Keratinocyte (primary cell): Measurements from ENCODE around the gene PPARD.

Experiments
- CTCF ChIP-seq, 3 experiments: IDR thresholded peaks in 1 of 3; conservative IDR thresholded peaks in 1 of 3; optimal IDR thresholded peaks in 1 of 3; 2 replicates in 2 of 3; 3 replicates in 1 of 3; pipeline versions ENCODE3 to v1.5.1; 2011; ENCODE audit warnings: low read length in 3 of 3, mild to moderate bottlenecking in 3 of 3, moderate library complexity in 2 of 3, control low read depth in 1 of 3, inconsistent platforms in 1 of 3; ENCODE audit not compliant: insufficient read depth in 2 of 3; ENCODE audit errors: extremely low read depth in 1 of 3
- EZH2 ChIP-seq: IDR thresholded peaks from one replicate; pipeline ENCODE4 v1.6.1; 2012; ENCODE audit warnings: inconsistent platforms, mild to moderate bottlenecking, low read length, moderate library complexity

- TF ChIP-seq CTCF (optimal IDR thresholded peaks at IDR 0.05 in 1 of 3, IDR thresholded peaks at IDR 0.05 in 1 of 3, conservative IDR thresholded peaks at IDR 0.05 in 1 of 3; ENCODE audit: extremely low read depth in 1 of 3, insufficient read depth in 2 of 3, low read length in 3 of 3) (no peak), EZH2 (no peak)
Observed at GRCh38 chr6:35311390-35312075, 30.8 kb upstream of the PPARD start.
